ENCODE results near the gene SRGAP2B. TPM values are rescaled to one million over a fixed set of nuclear protein-coding genes. Genes with fewer than 3 reads are reported as not detected.
"Not testable (repeated sequence)": the region's sequence is repeated elsewhere in the genome, so short reads cannot be mapped to it uniquely, and the experiment has no call there.

Gene SRGAP2B
- total RNA-seq, 1 donor from 2014 or later = 33.9 TPM

DNA sequence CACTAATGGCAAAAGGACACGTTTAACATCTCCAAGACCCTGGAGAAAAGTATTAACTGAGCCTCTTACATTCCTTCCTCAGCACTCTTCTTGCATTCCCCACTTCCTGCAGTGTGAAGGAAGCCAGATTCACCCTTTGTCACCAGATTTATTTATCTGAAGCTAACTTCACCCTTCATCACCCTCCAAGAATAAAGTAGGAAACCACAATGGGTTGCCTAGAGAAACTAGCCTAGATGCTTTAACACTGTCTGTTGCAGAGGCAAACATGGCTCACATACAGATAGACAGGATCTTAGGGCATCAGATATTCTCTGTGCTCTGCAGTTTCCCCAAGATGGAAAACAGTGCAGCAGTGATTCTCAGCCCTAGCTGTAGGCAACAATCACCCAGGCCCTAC lies 147.6 kb downstream of the SRGAP2B start:
- not testable (repeated sequence) for H3K36me3 ChIP-seq (ENCODE audit: control insufficient read depth in 3 of 3, insufficient read depth in 3 of 3, low read length in 3 of 3); H3K4me3 ChIP-seq (ENCODE audit: low read length in 3 of 3)

DNA sequence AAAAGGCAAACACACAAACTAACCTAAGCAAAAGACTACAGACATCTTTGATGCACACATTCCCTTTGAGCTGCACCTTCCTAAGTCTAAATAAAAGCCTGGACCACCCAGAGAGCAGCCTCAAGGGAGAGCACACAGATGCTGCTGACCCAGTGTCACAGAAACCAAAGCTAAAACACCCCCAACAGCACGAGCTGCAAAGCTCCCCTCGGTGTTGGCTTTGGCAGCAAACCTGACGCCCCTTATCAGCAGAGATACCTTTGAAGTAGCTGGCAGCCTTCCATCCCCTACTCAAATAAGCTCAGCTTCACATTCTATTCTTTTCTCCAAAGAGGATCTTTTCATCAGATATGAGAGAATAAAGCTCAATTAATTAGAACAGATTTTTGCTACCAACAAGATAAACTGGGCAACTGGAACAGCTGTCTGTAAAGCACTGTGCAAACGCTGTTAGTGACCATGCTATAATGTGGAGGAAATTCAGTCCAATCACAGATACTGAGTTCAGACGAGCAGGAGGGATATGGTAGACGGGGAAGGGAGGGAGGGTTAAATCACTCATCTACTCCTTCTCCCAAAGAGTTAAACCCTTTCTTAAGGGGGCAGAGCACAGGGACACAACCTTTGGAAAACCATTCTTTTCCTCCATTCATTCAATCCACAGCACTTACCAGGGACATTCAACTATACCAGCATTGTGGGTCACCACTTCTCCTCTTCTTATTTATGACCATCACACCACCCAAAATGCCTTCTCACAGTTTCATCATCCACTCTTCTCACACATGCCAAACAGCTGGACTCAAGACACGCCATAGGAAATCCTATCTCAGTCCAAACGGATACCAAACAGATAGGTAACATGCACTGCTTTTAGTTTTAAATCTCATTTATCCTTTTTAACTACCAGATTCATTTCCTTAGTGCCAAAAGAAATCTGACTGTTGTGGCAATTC lies 148.3 kb downstream of the SRGAP2B start:
- H3K36me3 ChIP-seq (ENCODE audit: control insufficient read depth in 3 of 3, insufficient read depth in 3 of 3, low read length in 3 of 3); H3K9ac ChIP-seq (ENCODE audit: low read depth in 1 of 3, low read length in 3 of 3); H3K9me3 ChIP-seq (ENCODE audit: control insufficient read depth in 3 of 3, low read length in 3 of 3); H3K4me3 ChIP-seq (ENCODE audit: low read length in 3 of 3); H3K27me3 ChIP-seq (ENCODE audit: control insufficient read depth in 3 of 3, insufficient read depth in 3 of 3, low read length in 3 of 3); H3K4me1 ChIP-seq (ENCODE audit: control insufficient read depth in 3 of 3, insufficient read depth in 3 of 3, low read length in 3 of 3); H3K27ac ChIP-seq (ENCODE audit: low read depth, low read length): not testable (repeated sequence)

More for the DNA sequence above, 147.6 kb downstream of the SRGAP2B start:
- H3K27ac ChIP-seq (ENCODE audit: low read depth, low read length); H3K9ac ChIP-seq (ENCODE audit: low read depth in 1 of 3, low read length in 3 of 3); H3K9me3 ChIP-seq (ENCODE audit: control insufficient read depth in 3 of 3, low read length in 3 of 3); H3K27me3 ChIP-seq (ENCODE audit: control insufficient read depth in 3 of 3, insufficient read depth in 3 of 3, low read length in 3 of 3); H3K4me1 ChIP-seq (ENCODE audit: control insufficient read depth in 3 of 3, insufficient read depth in 3 of 3, low read length in 3 of 3): not testable (repeated sequence)

DNA sequence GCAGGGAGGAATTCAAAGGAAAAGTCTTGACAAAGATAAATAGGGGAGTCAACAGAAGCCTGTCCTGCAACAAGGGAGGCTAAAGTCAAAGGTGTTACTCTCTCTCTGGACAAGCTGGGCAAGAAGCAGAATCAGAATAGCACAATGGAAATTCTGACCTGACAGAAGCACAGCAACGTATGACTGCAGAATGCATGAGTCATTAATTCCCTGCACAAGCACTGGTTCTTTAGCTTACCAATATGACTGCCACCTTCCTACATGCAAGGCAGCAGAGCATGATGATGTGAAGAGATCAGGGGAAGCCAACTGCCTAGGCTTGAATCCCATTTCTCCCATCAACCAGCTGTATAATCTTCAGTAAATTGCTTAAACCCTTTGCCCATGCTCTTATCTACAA lies 153.4 kb downstream of the SRGAP2B start:
- not testable (repeated sequence) for H3K9ac ChIP-seq (ENCODE audit: low read depth in 1 of 3, low read length in 3 of 3); H3K27ac ChIP-seq (ENCODE audit: low read depth, low read length); H3K36me3 ChIP-seq (ENCODE audit: control insufficient read depth in 3 of 3, insufficient read depth in 3 of 3, low read length in 3 of 3); H3K4me3 ChIP-seq (ENCODE audit: low read length in 3 of 3); H3K4me1 ChIP-seq (ENCODE audit: control insufficient read depth in 3 of 3, insufficient read depth in 3 of 3, low read length in 3 of 3); H3K27me3 ChIP-seq (ENCODE audit: control insufficient read depth in 3 of 3, insufficient read depth in 3 of 3, low read length in 3 of 3); H3K9me3 ChIP-seq (ENCODE audit: control insufficient read depth in 3 of 3, low read length in 3 of 3)

- H3K9me3 ChIP-seq (ENCODE audit: control insufficient read depth in 3 of 3, low read length in 3 of 3); H3K9ac ChIP-seq (ENCODE audit: low read depth in 1 of 3, low read length in 3 of 3); H3K4me3 ChIP-seq (ENCODE audit: low read length in 3 of 3); H3K27ac ChIP-seq (ENCODE audit: low read depth, low read length); H3K4me1 ChIP-seq (ENCODE audit: control insufficient read depth in 3 of 3, insufficient read depth in 3 of 3, low read length in 3 of 3); H3K36me3 ChIP-seq (ENCODE audit: control insufficient read depth in 3 of 3, insufficient read depth in 3 of 3, low read length in 3 of 3); H3K27me3 ChIP-seq (ENCODE audit: control insufficient read depth in 3 of 3, insufficient read depth in 3 of 3, low read length in 3 of 3): not testable (repeated sequence)
Observed at GRCh38 chr1:144940054-144940453, 155.1 kb downstream of the SRGAP2B start.

GRCh38 chr1:144938627-144939026 lies 156.5 kb downstream of the SRGAP2B start:
- not testable (repeated sequence) for H3K9me3 ChIP-seq (ENCODE audit: control insufficient read depth in 3 of 3, low read length in 3 of 3); H3K27ac ChIP-seq (ENCODE audit: low read depth, low read length); H3K36me3 ChIP-seq (ENCODE audit: control insufficient read depth in 3 of 3, insufficient read depth in 3 of 3, low read length in 3 of 3); H3K4me1 ChIP-seq (ENCODE audit: control insufficient read depth in 3 of 3, insufficient read depth in 3 of 3, low read length in 3 of 3); H3K9ac ChIP-seq (ENCODE audit: low read depth in 1 of 3, low read length in 3 of 3); H3K4me3 ChIP-seq (ENCODE audit: low read length in 3 of 3); H3K27me3 ChIP-seq (ENCODE audit: control insufficient read depth in 3 of 3, insufficient read depth in 3 of 3, low read length in 3 of 3)

DNA sequence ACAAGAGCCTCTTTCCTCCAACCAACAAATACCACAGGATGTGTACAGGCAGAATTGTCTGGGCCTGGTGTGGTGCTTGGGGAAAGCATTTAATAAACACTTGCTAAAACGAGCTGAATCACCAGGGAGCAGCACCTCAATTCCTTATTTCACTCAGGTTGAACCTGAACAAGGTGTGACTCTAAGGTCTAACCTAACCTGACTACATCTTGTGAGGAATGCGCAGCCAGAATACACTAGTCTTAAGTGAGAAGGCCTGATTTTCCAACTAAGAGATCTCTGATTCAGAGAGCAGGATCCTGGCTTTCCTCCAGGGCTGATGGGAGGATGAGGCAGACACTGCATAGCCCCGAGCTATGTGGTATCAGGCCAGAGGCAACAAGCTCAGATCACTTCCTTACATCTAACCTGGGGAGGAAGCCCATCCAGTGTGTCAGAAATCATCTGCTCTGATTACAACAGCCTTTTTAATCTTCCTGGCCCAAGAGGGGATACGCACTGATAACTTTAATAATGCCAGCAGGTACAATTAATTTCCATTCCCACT lies 158.9 kb downstream of the SRGAP2B start:
- H3K9ac ChIP-seq (ENCODE audit: low read depth in 1 of 3, low read length in 3 of 3); H3K4me3 ChIP-seq (ENCODE audit: low read length in 3 of 3); H3K36me3 ChIP-seq (ENCODE audit: control insufficient read depth in 3 of 3, insufficient read depth in 3 of 3, low read length in 3 of 3); H3K27ac ChIP-seq (ENCODE audit: low read depth, low read length); H3K9me3 ChIP-seq (ENCODE audit: control insufficient read depth in 3 of 3, low read length in 3 of 3); H3K27me3 ChIP-seq (ENCODE audit: control insufficient read depth in 3 of 3, insufficient read depth in 3 of 3, low read length in 3 of 3); H3K4me1 ChIP-seq (ENCODE audit: control insufficient read depth in 3 of 3, insufficient read depth in 3 of 3, low read length in 3 of 3): not testable (repeated sequence)

DNA sequence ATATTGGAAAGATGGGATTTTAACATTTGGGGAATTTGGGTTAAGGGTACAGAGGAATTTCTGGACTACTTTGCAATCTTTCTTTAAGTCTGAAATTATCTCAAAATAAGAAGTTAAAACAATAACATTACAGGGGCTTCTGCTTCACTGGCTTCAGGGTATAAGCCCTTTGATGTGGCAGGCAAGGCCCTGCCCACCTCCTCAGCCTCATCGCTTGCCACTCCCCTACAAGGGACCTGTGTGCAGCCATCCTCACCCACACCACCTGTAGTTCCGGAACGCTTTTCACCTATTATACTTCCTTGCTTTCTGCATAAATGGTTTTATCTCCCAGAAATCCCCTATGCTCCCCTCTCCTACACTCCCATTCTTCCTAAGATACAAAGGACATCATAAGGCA lies 159.8 kb downstream of the SRGAP2B start:
- H3K36me3 ChIP-seq (ENCODE audit: control insufficient read depth in 3 of 3, insufficient read depth in 3 of 3, low read length in 3 of 3); H3K27me3 ChIP-seq (ENCODE audit: control insufficient read depth in 3 of 3, insufficient read depth in 3 of 3, low read length in 3 of 3); H3K9me3 ChIP-seq (ENCODE audit: control insufficient read depth in 3 of 3, low read length in 3 of 3): not testable (repeated sequence)

DNA sequence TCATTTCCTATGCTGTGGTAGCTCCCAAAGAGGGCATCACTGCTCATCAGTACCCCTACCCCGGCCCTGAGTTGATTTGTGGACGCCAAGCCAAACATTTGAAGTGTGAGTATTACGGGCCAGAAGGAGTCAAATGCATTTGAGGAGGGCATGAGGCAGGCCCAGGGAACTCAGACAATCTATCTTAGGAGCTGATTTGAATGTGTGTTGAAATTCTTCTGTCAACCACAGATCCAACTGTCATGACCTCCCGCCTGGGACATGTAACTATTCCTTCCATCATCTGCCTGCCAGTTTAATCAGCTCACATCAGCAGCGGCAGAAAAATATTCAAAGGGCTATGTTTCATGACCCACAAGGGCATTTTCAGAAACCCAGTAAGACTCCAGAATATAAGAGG lies 162.1 kb downstream of the SRGAP2B start:
- not testable (repeated sequence) for H3K4me3 ChIP-seq (ENCODE audit: low read length in 3 of 3); H3K27me3 ChIP-seq (ENCODE audit: control insufficient read depth in 3 of 3, insufficient read depth in 3 of 3, low read length in 3 of 3); H3K27ac ChIP-seq (ENCODE audit: low read depth, low read length); H3K36me3 ChIP-seq (ENCODE audit: control insufficient read depth in 3 of 3, insufficient read depth in 3 of 3, low read length in 3 of 3); H3K9me3 ChIP-seq (ENCODE audit: control insufficient read depth in 3 of 3, low read length in 3 of 3); H3K9ac ChIP-seq (ENCODE audit: low read depth in 1 of 3, low read length in 3 of 3); H3K4me1 ChIP-seq (ENCODE audit: control insufficient read depth in 3 of 3, insufficient read depth in 3 of 3, low read length in 3 of 3)

More for the DNA sequence above, 159.8 kb downstream of the SRGAP2B start:
- H3K27ac ChIP-seq (ENCODE audit: low read depth, low read length); H3K4me3 ChIP-seq (ENCODE audit: low read length in 3 of 3); H3K9ac ChIP-seq (ENCODE audit: low read depth in 1 of 3, low read length in 3 of 3); H3K4me1 ChIP-seq (ENCODE audit: control insufficient read depth in 3 of 3, insufficient read depth in 3 of 3, low read length in 3 of 3): not testable (repeated sequence)

DNA sequence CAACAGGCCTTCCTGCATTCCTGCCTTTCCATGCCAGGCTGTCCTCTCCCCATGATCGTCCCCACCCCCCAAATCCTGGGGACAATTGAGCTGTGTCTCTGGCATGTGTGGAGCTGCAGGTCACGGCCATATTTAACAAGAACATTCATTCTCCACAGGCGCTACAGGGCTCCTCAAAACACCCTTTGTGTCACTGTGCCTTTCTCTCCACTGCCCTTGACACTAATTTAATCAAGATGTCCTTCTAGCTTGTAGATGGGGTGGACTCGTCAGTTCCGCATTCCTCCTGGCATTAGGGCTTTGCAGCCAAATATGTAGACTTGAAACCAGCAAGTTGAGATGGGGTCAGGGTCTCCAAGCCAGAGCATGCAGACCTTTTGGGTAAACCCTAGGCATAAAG lies 163.0 kb downstream of the SRGAP2B start:
- not testable (repeated sequence) for H3K9ac ChIP-seq (ENCODE audit: low read depth in 1 of 3, low read length in 3 of 3); H3K4me1 ChIP-seq (ENCODE audit: control insufficient read depth in 3 of 3, insufficient read depth in 3 of 3, low read length in 3 of 3); H3K36me3 ChIP-seq (ENCODE audit: control insufficient read depth in 3 of 3, insufficient read depth in 3 of 3, low read length in 3 of 3); H3K27ac ChIP-seq (ENCODE audit: low read depth, low read length); H3K9me3 ChIP-seq (ENCODE audit: control insufficient read depth in 3 of 3, low read length in 3 of 3); H3K4me3 ChIP-seq (ENCODE audit: low read length in 3 of 3); H3K27me3 ChIP-seq (ENCODE audit: control insufficient read depth in 3 of 3, insufficient read depth in 3 of 3, low read length in 3 of 3)

DNA sequence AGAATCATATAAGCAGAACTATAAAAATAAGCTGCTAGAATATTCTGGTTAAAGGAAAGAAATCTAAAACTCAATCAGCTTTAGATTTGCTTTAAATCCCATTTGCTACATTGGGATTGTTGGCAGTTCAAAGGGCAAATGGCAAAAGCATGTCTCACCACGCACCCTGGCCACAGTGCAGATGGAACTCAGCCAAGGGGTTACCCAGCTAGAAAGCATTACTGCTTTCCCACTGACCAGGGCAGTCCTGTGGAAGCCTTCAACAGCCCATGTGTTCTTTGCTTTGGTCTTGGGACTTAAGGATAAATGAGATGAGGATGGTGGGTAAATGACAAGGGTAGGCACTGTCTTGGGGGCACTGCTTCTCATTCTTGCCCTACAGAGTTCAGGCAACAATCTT lies 163.6 kb downstream of the SRGAP2B start:
- not testable (repeated sequence) for H3K27me3 ChIP-seq (ENCODE audit: control insufficient read depth in 3 of 3, insufficient read depth in 3 of 3, low read length in 3 of 3); H3K4me1 ChIP-seq (ENCODE audit: control insufficient read depth in 3 of 3, insufficient read depth in 3 of 3, low read length in 3 of 3); H3K9ac ChIP-seq (ENCODE audit: low read depth in 1 of 3, low read length in 3 of 3); H3K4me3 ChIP-seq (ENCODE audit: low read length in 3 of 3); H3K9me3 ChIP-seq (ENCODE audit: control insufficient read depth in 3 of 3, low read length in 3 of 3); H3K36me3 ChIP-seq (ENCODE audit: control insufficient read depth in 3 of 3, insufficient read depth in 3 of 3, low read length in 3 of 3); H3K27ac ChIP-seq (ENCODE audit: low read depth, low read length)
